MM.1S (cell line): ENCODE measurements around the gene PPP1R15B.

Experiments
- DNase-seq: peaks from one replicate; pipeline ENCODE4 v3.0.0-alpha.2; 2015
- H2AFZ ChIP-seq: fragments of 300-600 bp; sonication (generic); 2 replicates; pipeline ENCODE4 v1.6.0; 2016; ENCODE audit warnings: antibody characterized with exemption, low read length
- H3F3A ChIP-seq: fragments of 300-600 bp; sonication (generic); 2 replicates; pipeline ENCODE4 v1.6.1; 2016; ENCODE audit warnings: mild to moderate bottlenecking, antibody characterized with exemption, low read length, moderate library complexity, mixed read lengths; ENCODE audit not compliant: insufficient read depth
- H3K27ac ChIP-seq: fragments of 300-600 bp; sonication (generic); 2 replicates; pipeline ENCODE4 v1.5.1; 2016; ENCODE audit warnings: mild to moderate bottlenecking, low read length
- H3K27me3 ChIP-seq: fragments of 300-600 bp; sonication (generic); replicated peaks from 2 replicates; pipeline ENCODE4 v1.6.0; 2016; ENCODE audit warnings: low read length; ENCODE audit not compliant: insufficient read depth
- H3K36me3 ChIP-seq: fragments of 300-600 bp; sonication (generic); replicated peaks from 2 replicates; pipeline ENCODE4 v1.6.1; 2016; ENCODE audit warnings: mild to moderate bottlenecking, low read length, mixed read lengths; ENCODE audit not compliant: insufficient read depth
- H3K4me1 ChIP-seq: fragments of 300-600 bp; sonication (generic); 2 replicates; pipeline ENCODE4 v1.6.1; 2016; ENCODE audit warnings: low read length, mixed read lengths
- H3K4me2 ChIP-seq: fragments of 300-600 bp; sonication (generic); 2 replicates; pipeline ENCODE4 v1.6.0; 2016; ENCODE audit warnings: low read depth, low read length
- H3K4me3 ChIP-seq: fragments of 300-600 bp; sonication (generic); 2 replicates; pipeline ENCODE4 v1.5.1; 2016; ENCODE audit warnings: low read length, mixed read lengths
- H3K79me2 ChIP-seq: fragments of 300-600 bp; sonication (generic); 2 replicates; pipeline ENCODE4 v1.6.1; 2016; ENCODE audit warnings: mixed run types, low read length, mixed read lengths
- H3K9ac ChIP-seq: fragments of 300-600 bp; sonication (generic); 2 replicates; pipeline ENCODE4 v1.6.1; 2016; ENCODE audit warnings: low read length, mixed read lengths
- H3K9me2 ChIP-seq: fragments of 300-600 bp; sonication (generic); replicated peaks from 2 replicates; pipeline ENCODE4 v1.6.1; 2016; ENCODE audit warnings: mild to moderate bottlenecking, low read length, mixed read lengths; ENCODE audit not compliant: insufficient read depth
- H3K9me3 ChIP-seq: fragments of 300-600 bp; sonication (generic); replicated peaks from 2 replicates; pipeline ENCODE4 v1.6.1; 2016; ENCODE audit warnings: mild to moderate bottlenecking, low read length, mixed read lengths; ENCODE audit not compliant: insufficient read depth
- H4K20me1 ChIP-seq: fragments of 300-600 bp; sonication (generic); 2 replicates; pipeline ENCODE4 v1.6.1; 2016; ENCODE audit warnings: mild to moderate bottlenecking, low read length, moderate library complexity, mixed read lengths; ENCODE audit not compliant: insufficient read depth
- EZH2 ChIP-seq: fragments of 300-600 bp; sonication (generic); optimal IDR thresholded peaks from 2 replicates; pipeline ENCODE3; 2017; ENCODE audit warnings: low read depth, mild to moderate bottlenecking, antibody characterized with exemption, low read length, mixed read lengths
- EZH2phosphoT487 ChIP-seq: fragments of 300-600 bp; sonication (generic); IDR thresholded peaks from 2 replicates; pipeline ENCODE4 v1.6.1; 2018; ENCODE audit warnings: antibody characterized with exemption, low read length
- TF ChIP-seq, protein P1 (sequence below): fragments of 300-600 bp; sonication (generic); IDR thresholded peaks from 2 replicates; pipeline ENCODE4 v1.5.1; 2016; ENCODE audit warnings: antibody characterized with exemption, low read length, mixed read lengths

PPP1R15B gene

GRCh38 chr1:204419064-204419403, 7.4 kb upstream of the PPP1R15B start:
- Histone ChIP-seq H2AFZ (no peak overlapping the region), H3K9ac (no peak overlapping the region), H3F3A (no peaks in the 10 kb centered on the region), H4K20me1 (no peaks in the 10 kb centered on the region), H3K9me3 (no peaks in the 10 kb centered on the region), H3K27ac (no peak overlapping the region), H3K9me2 (no peaks in the 10 kb centered on the region), H3K4me3 (no peak overlapping the region), H3K36me3 (no peaks in the 10 kb centered on the region), H3K4me1 (no peaks in the 10 kb centered on the region), H3K27me3 (no peaks in the 10 kb centered on the region), H3K4me2 (no peak overlapping the region), H3K79me2 (no peaks in the 10 kb centered on the region)
- TF ChIP-seq, protein P1, sequence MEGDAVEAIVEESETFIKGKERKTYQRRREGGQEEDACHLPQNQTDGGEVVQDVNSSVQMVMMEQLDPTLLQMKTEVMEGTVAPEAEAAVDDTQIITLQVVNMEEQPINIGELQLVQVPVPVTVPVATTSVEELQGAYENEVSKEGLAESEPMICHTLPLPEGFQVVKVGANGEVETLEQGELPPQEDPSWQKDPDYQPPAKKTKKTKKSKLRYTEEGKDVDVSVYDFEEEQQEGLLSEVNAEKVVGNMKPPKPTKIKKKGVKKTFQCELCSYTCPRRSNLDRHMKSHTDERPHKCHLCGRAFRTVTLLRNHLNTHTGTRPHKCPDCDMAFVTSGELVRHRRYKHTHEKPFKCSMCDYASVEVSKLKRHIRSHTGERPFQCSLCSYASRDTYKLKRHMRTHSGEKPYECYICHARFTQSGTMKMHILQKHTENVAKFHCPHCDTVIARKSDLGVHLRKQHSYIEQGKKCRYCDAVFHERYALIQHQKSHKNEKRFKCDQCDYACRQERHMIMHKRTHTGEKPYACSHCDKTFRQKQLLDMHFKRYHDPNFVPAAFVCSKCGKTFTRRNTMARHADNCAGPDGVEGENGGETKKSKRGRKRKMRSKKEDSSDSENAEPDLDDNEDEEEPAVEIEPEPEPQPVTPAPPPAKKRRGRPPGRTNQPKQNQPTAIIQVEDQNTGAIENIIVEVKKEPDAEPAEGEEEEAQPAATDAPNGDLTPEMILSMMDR: no peak
- TF ChIP-seq EZH2phosphoT487 (no peak), EZH2 (no peak)
- DNase-seq: no peak

DNA sequence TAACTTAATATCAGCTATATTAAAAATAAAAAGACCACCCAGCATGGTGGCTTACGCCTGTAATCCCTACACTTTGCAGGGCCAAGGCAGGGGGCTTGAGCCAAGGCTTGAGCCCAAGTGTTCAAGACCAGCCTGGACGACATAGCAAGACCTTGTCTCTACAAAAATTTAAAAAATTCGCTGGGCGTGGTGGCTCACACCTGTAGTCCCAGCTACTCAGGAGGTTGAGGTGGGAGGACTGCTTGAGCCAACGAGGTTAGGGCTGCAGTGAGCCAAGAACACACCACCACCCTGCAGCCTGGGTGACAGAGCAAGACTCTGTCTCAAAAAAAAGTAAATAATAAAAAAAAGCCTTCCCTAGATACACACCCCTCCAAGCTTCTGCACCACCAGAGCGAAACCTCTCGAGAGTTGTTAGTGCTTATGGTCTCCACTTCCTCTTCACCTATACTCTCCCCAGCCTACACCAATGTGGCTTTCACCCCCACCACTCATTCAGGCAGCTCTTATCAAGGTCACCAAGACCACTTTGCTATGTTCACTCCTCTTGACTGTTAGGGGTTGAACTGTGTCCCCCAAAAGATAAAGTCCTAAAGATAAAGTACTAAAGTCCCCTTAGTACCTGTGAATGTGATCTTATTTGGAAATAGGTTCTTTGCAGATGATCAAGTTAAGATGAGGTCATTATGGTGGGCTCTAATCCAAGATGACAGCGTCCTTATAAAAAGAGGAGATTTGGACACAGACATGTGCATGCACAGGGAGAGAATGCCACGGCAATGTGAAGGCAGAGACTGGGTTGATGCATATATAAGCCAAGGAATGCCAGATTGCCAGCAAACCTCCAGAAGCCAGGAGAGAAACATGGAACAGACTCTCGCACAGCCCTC, 6.8 kb upstream of the PPP1R15B start:
- H3K9ac ChIP-seq: no peak overlapping the region
- TF ChIP-seq EZH2: no peak
- TF ChIP-seq EZH2phosphoT487: no peak
- TF ChIP-seq, protein P1: no peak
- H2AFZ ChIP-seq: no peak overlapping the region
- H3K4me3 ChIP-seq: no peak overlapping the region
- no peaks in the 10 kb centered on the region for H3K79me2 ChIP-seq
- no peak for DNase-seq
- H3K4me2 ChIP-seq: no peak overlapping the region
- no peaks in the 10 kb centered on the region for H3K36me3 ChIP-seq
- H3K4me1 ChIP-seq: no peaks in the 10 kb centered on the region
- no peaks in the 10 kb centered on the region for H3F3A ChIP-seq
- no peaks in the 10 kb centered on the region for H3K27me3 ChIP-seq
- H3K9me2 ChIP-seq: no peaks in the 10 kb centered on the region
- H3K27ac ChIP-seq: no peak overlapping the region
- no peaks in the 10 kb centered on the region for H3K9me3 ChIP-seq
- no peaks in the 10 kb centered on the region for H4K20me1 ChIP-seq

- Histone ChIP-seq H2AFZ (no peak overlapping the region), H3K9ac (no peak overlapping the region), H3K27me3 (no peaks in the 10 kb centered on the region), H3K9me3 (no peaks in the 10 kb centered on the region), H3K4me1 (no peaks in the 10 kb centered on the region), H4K20me1 (no peaks in the 10 kb centered on the region), H3K27ac (no peak overlapping the region), H3K4me3 (no peak overlapping the region), H3F3A (no peaks in the 10 kb centered on the region), H3K79me2 (no peaks in the 10 kb centered on the region), H3K36me3 (no peaks in the 10 kb centered on the region), H3K9me2 (no peaks in the 10 kb centered on the region), H3K4me2 (no peak overlapping the region)
- DNase-seq: no peak
- no peak for TF ChIP-seq EZH2phosphoT487
These were observed 5.7 kb upstream of the PPP1R15B start for GRCh38 chr1:204417074-204417997.
